Measurements from ENCODE around the gene MGMT. TPM values are rescaled to one million over a fixed set of nuclear protein-coding genes. Genes with fewer than 3 reads are reported as not detected.

The MGMT gene
- total RNA-seq, 6 experiments from 2014 or later: 8.9 to 18.0 (median 10.0) TPM

- TF ChIP-seq, protein P1, sequence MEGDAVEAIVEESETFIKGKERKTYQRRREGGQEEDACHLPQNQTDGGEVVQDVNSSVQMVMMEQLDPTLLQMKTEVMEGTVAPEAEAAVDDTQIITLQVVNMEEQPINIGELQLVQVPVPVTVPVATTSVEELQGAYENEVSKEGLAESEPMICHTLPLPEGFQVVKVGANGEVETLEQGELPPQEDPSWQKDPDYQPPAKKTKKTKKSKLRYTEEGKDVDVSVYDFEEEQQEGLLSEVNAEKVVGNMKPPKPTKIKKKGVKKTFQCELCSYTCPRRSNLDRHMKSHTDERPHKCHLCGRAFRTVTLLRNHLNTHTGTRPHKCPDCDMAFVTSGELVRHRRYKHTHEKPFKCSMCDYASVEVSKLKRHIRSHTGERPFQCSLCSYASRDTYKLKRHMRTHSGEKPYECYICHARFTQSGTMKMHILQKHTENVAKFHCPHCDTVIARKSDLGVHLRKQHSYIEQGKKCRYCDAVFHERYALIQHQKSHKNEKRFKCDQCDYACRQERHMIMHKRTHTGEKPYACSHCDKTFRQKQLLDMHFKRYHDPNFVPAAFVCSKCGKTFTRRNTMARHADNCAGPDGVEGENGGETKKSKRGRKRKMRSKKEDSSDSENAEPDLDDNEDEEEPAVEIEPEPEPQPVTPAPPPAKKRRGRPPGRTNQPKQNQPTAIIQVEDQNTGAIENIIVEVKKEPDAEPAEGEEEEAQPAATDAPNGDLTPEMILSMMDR (IDR thresholded peaks at IDR 0.05): no peak
- peaks cover 3% of the 10 kb centered on the region; the same call in 1 of the 2 replicates for H3K36me3 Mint-ChIP-seq (ENCODE audit: low read depth)
- no peak overlapping the region for H3K27ac Mint-ChIP-seq
- no peak overlapping the region for H3K4me3 Mint-ChIP-seq
- peaks cover 12% of the 10 kb centered on the region for H3K4me1 Mint-ChIP-seq (ENCODE audit: low read depth)
- no peak for DNase-seq
- no peaks in the 10 kb centered on the region for H3K27me3 Mint-ChIP-seq (ENCODE audit: insufficient read depth)
- peaks cover 23% of the 10 kb centered on the region for H3K9me3 Mint-ChIP-seq
These were observed 54.4 kb downstream of the MGMT start for GRCh38 chr10:129521161-129522025.

GRCh38 chr10:129522041-129522585, 55.1 kb downstream of the MGMT start:
- Mint-ChIP-seq H3K27ac (no peak overlapping the region), H3K36me3 (ENCODE audit: low read depth) (peaks cover 3% of the 10 kb centered on the region; the same call in 1 of the 2 replicates), H3K27me3 (ENCODE audit: insufficient read depth) (no peaks in the 10 kb centered on the region), H3K4me3 (no peak overlapping the region), H3K4me1 (ENCODE audit: low read depth) (peaks cover 12% of the 10 kb centered on the region), H3K9me3 (peaks cover 22% of the 10 kb centered on the region)
- TF ChIP-seq, protein P1 (IDR thresholded peaks at IDR 0.05): no peak
- DNase-seq: no peak

- no peak for DNase-seq
- no peak overlapping the region for H3K4me3 Mint-ChIP-seq
- H3K36me3 Mint-ChIP-seq (ENCODE audit: low read depth): peaks cover 10% of the 10 kb centered on the region
- H3K4me1 Mint-ChIP-seq (ENCODE audit: low read depth): peaks cover 19% of the 10 kb centered on the region
- H3K27me3 Mint-ChIP-seq (ENCODE audit: insufficient read depth): no peaks in the 10 kb centered on the region
- H3K27ac Mint-ChIP-seq: no peak overlapping the region
- H3K9me3 Mint-ChIP-seq: peaks cover 22% of the 10 kb centered on the region
- TF ChIP-seq, protein P1 (IDR thresholded peaks at IDR 0.05): no peak
These were observed 56.1 kb downstream of the MGMT start for GRCh38 chr10:129523031-129523722.

DNA sequence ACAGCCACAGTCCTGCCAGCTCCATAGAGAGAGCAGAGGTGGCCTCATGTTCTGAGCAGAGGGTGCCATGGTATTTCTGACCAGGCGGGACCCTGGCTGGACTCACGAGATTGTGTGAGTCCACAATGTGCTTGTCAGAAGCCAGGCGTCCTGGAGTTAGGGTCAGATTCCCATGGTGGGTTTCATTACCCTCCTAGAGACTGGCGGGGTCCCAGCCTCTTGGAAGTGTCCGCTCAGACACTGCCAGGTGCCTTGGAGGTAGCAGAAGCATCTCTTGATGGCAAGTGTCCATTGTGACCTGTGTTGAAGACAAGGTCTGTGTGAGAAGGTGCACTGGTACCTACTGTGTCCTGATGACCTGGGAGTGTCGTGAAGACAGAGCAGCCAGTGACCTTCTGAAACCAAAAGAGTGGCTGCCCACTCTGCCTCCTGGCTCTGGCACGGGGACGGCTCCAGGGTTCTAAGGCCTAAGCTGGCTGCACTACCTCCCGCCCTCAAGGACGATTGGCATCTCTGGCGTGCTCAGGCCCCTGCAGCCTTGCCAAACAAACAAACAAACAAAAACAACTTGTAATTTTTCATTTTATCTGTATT, 56.8 kb downstream of the MGMT start:
- Mint-ChIP-seq H3K27ac (no peak overlapping the region), H3K27me3 (ENCODE audit: insufficient read depth) (no peaks in the 10 kb centered on the region), H3K4me1 (ENCODE audit: low read depth) (peaks cover 20% of the 10 kb centered on the region), H3K4me3 (no peak overlapping the region), H3K9me3 (peaks cover 15% of the 10 kb centered on the region; the same call in 1 of the 2 replicates), H3K36me3 (ENCODE audit: low read depth) (peaks cover 13% of the 10 kb centered on the region)
- TF ChIP-seq, protein P1 (IDR thresholded peaks at IDR 0.05): no peak
- no peak for DNase-seq

DNA sequence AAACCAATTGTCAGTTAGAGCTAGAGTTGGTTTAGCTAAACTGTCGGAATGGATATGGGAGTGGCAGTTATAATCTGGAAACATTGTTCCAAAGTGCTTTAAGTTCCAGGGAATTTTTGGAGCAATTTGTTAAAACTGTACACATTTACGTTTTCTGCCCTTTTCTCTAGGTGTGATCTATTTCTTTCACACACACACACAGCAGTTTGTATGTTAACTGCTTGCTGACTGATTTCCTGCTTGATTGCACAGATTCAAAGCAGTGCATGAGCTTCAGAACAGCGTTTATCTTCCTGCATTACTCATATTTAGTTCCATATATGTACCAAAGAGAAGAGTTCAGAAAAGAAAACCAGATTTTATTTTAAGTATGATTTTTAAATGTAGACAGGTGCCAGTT, 57.9 kb downstream of the MGMT start:
- peaks cover 13% of the 10 kb centered on the region for H3K36me3 Mint-ChIP-seq (ENCODE audit: low read depth)
- no peak overlapping the region for H3K27ac Mint-ChIP-seq
- H3K4me3 Mint-ChIP-seq: no peak overlapping the region
- H3K27me3 Mint-ChIP-seq (ENCODE audit: insufficient read depth): no peaks in the 10 kb centered on the region; the same call in 1 of the 2 replicates
- H3K9me3 Mint-ChIP-seq: peaks cover 4% of the 10 kb centered on the region; the same call in 1 of the 2 replicates
- peaks cover 20% of the 10 kb centered on the region for H3K4me1 Mint-ChIP-seq (ENCODE audit: low read depth)
- DNase-seq: no peak
- TF ChIP-seq, protein P1 (IDR thresholded peaks at IDR 0.05): no peak

All from HFFc6 (cell line).